OCI-M2 (cell line): ENCODE data around the gene SCYGR3.

Source experiments
- DNase-seq: peaks from one replicate; lab custom pipeline; 2025; ENCODE audit not compliant: unreplicated experiment; lab: John Stamatoyannopoulos, UW

SCYGR3 gene

GRCh38 chr2:227565080-227565479 is 49.6 kb downstream of the SCYGR3 start:
- no peak for DNase-seq
